ENCODE results near the gene SNX3. TPM values are rescaled to one million over a fixed set of nuclear protein-coding genes. Genes with fewer than 3 reads are reported as not detected.
"Not testable (repeated sequence)": the region's sequence is repeated elsewhere in the genome, so short reads cannot be mapped to it uniquely, and the experiment has no call there.

Gene SNX3
- 100 to 1,000 TPM; 144 to 212 (median 151) TPM for total RNA-seq

DNA sequence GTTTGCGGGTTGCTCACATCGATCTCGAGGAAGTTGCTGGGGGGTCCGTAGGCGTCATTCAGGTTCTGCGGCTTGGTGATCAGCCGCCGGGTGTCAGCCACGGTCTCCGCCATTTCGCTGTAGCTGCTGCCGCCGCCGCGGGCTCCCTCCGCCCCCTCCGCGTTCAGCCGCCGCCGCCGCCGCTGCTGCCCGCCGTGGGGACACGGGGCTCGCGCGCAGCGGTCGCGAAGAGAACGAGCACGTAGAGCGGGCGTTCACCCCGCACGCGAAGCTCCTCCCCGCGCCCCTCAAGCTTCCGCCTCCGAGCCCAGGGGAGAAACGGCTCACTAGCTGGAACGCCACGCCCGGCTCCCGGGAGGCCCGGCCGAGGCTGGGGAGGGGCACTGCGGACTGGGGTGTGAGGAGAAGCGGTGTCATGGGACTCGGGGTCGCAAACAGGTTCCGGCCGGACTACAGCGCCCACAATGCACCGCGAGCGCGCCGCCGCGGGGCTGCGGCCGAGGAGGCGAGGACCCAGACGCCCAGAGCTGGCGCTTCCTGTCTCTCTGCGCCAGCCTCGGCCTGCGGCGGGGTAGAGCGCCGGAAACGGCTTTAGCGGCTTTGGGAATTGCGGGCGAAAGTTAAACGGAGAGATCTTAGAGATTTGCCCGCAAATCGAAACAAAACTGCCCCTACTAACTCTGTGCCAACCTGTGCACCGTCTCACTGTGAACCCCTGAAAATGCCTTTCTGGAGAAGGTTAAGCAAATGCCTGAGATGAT is at the start of gene SNX3:
SNX3 (minus strand) TSS at position 232 of the 761 bp plus-strand sequence; CDS start at position 113, 119 bp downstream.
- TF ChIP-seq POLR2AphosphoS5 (IDR thresholded peaks at IDR 0.05) (peak; percentile 61 to 89 (median 78)), POLR2A (IDR thresholded peaks at IDR 0.05) (peak; percentile 52)
- TF ChIP-seq, protein P1, sequence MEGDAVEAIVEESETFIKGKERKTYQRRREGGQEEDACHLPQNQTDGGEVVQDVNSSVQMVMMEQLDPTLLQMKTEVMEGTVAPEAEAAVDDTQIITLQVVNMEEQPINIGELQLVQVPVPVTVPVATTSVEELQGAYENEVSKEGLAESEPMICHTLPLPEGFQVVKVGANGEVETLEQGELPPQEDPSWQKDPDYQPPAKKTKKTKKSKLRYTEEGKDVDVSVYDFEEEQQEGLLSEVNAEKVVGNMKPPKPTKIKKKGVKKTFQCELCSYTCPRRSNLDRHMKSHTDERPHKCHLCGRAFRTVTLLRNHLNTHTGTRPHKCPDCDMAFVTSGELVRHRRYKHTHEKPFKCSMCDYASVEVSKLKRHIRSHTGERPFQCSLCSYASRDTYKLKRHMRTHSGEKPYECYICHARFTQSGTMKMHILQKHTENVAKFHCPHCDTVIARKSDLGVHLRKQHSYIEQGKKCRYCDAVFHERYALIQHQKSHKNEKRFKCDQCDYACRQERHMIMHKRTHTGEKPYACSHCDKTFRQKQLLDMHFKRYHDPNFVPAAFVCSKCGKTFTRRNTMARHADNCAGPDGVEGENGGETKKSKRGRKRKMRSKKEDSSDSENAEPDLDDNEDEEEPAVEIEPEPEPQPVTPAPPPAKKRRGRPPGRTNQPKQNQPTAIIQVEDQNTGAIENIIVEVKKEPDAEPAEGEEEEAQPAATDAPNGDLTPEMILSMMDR (IDR thresholded peaks at IDR 0.05): no peak
- intact Hi-C loops (cut with DNase I; ENCODE audit: low total_unique reads): no loop called here

DNA sequence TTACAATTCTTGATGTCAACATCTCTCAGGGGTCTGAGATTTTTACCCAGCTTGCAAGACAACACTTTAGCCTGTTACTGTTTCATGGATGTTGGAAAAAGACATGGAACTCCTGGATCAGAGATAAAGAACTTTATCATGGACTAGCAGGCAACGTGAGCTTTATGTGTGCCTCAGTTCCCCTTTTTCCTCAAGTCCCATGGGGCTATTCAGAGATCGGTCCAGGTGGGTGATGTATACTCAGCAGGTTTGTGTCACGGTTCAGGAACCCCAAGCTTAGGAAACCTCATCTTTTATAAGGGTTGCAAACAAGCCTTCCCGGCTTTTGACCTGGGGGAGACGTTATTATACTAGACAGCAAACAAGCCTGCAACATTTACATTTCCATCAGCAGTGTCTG is 49.0 kb upstream of the SNX3 start:
- Histone ChIP-seq H3K4me3 (no peak overlapping the region), H3K36me3 (no peaks in the 10 kb centered on the region), H3K4me1 (no peaks in the 10 kb centered on the region), H3K9me3 (no peaks in the 10 kb centered on the region), H3K27ac (no peak overlapping the region), H3K27me3 (no peaks in the 10 kb centered on the region)
- TF ChIP-seq, protein P1 (IDR thresholded peaks at IDR 0.05): no peak
- TF ChIP-seq POLR2AphosphoS5 (IDR thresholded peaks at IDR 0.05) (no peak), POLR2A (IDR thresholded peaks at IDR 0.05) (no peak)
- DNase-seq (ENCODE audit: low spot score in 2 of 2): no peak
- intact Hi-C loops (cut with DNase I; ENCODE audit: low total_unique reads): loop anchor here (10.0 kb wide), 1 partner anchor 1835 kb away; no protein-coding TSS in a partner anchor

More for the DNA sequence above, at the start of gene SNX3:
- peak within 1 kb of the TSS; percentile 96 to 100 (median 97) for H3K4me3 ChIP-seq
- no peaks in the 10 kb centered on the region for H3K27me3 ChIP-seq
- peak; percentile 86 to 93 for DNase-seq (ENCODE audit: low spot score in 2 of 2)
- no peaks in the 10 kb centered on the region for H3K9me3 ChIP-seq
- H3K36me3 ChIP-seq: no peaks in the 10 kb centered on the region
- peak within 1 kb of the TSS; percentile 98 to 100 for H3K27ac ChIP-seq
- H3K4me1 ChIP-seq: peaks cover 0 to 3% of the 10 kb centered on the region in 2 donors

DNA sequence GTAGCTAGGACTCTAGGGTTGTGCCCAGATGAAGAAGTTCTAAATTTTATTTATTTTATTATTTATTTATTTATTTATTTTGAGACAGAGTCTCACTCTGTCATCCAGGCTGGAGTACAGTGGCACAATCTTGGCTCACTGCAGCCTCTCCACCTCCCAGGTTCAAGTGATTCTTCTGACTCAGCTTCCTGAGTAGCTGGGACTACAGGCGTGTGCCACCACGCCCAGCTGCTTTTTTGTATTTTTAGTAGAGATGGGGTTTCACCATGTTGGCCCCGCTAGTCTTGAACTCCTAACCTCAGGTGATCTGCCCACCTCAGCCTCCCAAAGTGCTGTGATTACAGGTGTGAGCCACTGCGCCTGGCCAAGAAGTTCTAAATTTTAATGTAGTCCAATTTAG is 47.8 kb upstream of the SNX3 start:
- not testable (repeated sequence) for H3K4me1 ChIP-seq; DNase-seq (ENCODE audit: low spot score in 2 of 2); H3K27ac ChIP-seq; H3K9me3 ChIP-seq; H3K27me3 ChIP-seq; H3K4me3 ChIP-seq; H3K36me3 ChIP-seq
- intact Hi-C loops (cut with DNase I; ENCODE audit: low total_unique reads): loop anchor here (10.0 kb wide), 1 partner anchor 1834 kb away; no protein-coding TSS in a partner anchor

DNA sequence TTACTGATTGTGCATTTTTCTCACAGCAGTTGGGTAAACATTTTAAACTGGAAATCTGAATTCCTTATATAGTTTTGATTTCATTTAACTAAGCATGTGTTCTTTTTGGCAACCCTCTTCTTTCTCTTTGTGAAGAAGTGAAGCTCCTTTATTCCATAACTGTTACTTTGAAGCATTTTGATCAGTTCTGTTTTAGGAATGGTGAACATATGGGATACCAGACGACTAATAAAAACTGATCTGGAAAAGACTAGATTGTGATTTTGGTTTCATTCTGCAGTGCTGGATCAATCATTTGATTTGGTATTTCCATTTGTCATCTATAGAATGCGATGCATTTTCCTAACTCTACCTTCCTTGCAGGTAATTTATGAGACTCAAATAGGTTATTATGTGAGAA is 43.8 kb upstream of the SNX3 start:
- DNase-seq (ENCODE audit: low spot score in 2 of 2): no peak
- intact Hi-C loops (cut with DNase I; ENCODE audit: low total_unique reads): loop anchor here (10.0 kb wide), 1 partner anchor 1830 kb away; no protein-coding TSS in a partner anchor
- no peaks in the 10 kb centered on the region for H3K36me3 ChIP-seq
- TF ChIP-seq, protein P1 (IDR thresholded peaks at IDR 0.05): no peak
- TF ChIP-seq POLR2AphosphoS5 (IDR thresholded peaks at IDR 0.05) (no peak), POLR2A (IDR thresholded peaks at IDR 0.05) (no peak)
- no peaks in the 10 kb centered on the region for H3K9me3 ChIP-seq
- no peak overlapping the region for H3K27ac ChIP-seq
- no peaks in the 10 kb centered on the region for H3K27me3 ChIP-seq
- H3K4me1 ChIP-seq: no peaks in the 10 kb centered on the region
- no peak overlapping the region for H3K4me3 ChIP-seq

DNA sequence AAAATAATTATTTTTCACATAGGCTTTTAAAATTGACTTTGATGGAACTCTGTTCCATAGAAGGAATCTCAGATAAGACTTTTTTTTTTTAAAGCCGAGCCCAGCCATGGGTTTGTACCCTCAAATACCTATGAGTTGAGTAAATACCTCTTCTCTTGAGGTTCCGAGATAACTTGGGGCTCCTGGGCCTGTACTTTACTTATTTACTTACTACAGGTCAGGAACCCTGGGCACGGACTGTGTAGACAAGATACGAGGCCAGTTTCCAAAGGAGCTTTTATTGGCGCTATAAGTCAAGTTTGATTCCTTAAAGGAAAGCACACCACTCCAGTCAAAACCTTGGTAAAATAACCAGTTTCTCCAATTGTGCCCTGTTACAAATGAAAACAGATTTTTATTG is 41.5 kb upstream of the SNX3 start:
- intact Hi-C loops (cut with DNase I; ENCODE audit: low total_unique reads): loop anchor here (10.0 kb wide), 1 partner anchor 1828 kb away; no protein-coding TSS in a partner anchor
- DNase-seq (ENCODE audit: low spot score in 2 of 2): no peak
- Histone ChIP-seq H3K4me3 (no peak overlapping the region), H3K27ac (no peak overlapping the region), H3K9me3 (no peaks in the 10 kb centered on the region), H3K4me1 (no peaks in the 10 kb centered on the region), H3K36me3 (no peaks in the 10 kb centered on the region), H3K27me3 (no peaks in the 10 kb centered on the region)
- TF ChIP-seq, protein P1 (IDR thresholded peaks at IDR 0.05): no peak
- TF ChIP-seq POLR2A (IDR thresholded peaks at IDR 0.05): no peak
- TF ChIP-seq POLR2AphosphoS5 (IDR thresholded peaks at IDR 0.05): no peak
